Mesodermal cell (in vitro differentiated cells): ENCODE data around the gene NNT.
"Not testable (repeated sequence)": the region's sequence is repeated elsewhere in the genome, so short reads cannot be mapped to it uniquely, and the experiment has no call there.

Source experiments
- H3K27ac ChIP-seq: 2 replicates; pipeline ENCODE4 v1.7.0; 2013; ENCODE audit warnings: mild to moderate bottlenecking, low read depth, low read length, moderate library complexity; ENCODE audit not compliant: severe bottlenecking
- H3K36me3 ChIP-seq: 2 replicates; pipeline ENCODE4 v1.7.1; 2013; ENCODE audit warnings: mild to moderate bottlenecking, low read length, moderate library complexity; ENCODE audit not compliant: control insufficient read depth, insufficient read depth
- H3K4me1 ChIP-seq: one replicate; pipeline ENCODE4 v1.7.1; 2013; ENCODE audit warnings: mild to moderate bottlenecking, low read length; ENCODE audit not compliant: insufficient read depth, control insufficient read depth, poor library complexity, severe bottlenecking
- H3K4me3 ChIP-seq: 2 replicates; pipeline ENCODE4 v1.7.0; 2013; ENCODE audit warnings: low read length, control low read depth, mild to moderate bottlenecking; ENCODE audit not compliant: insufficient read depth, poor library complexity, severe bottlenecking; ENCODE audit errors: extremely low read depth
- H3K9me3 ChIP-seq: 2 replicates; pipeline ENCODE4 v1.7.1; 2013; ENCODE audit warnings: mild to moderate bottlenecking, low read length, moderate library complexity; ENCODE audit not compliant: control insufficient read depth
- WGBS, 2 experiments: methylation state at CpG; one replicate each; pipeline ENCODE4 v1.1.5; 2013; ENCODE audit warnings: missing lambda C conversion rate in 2 of 2; ENCODE audit not compliant: insufficient coverage in 2 of 2; 5-methylcytosine and 5-hydroxymethylcytosine counted together

The NNT gene

GRCh38 chr5:43583724-43584123 lies 19.3 kb upstream of the NNT start:
- no peak overlapping the region for H3K4me3 ChIP-seq
- H3K36me3 ChIP-seq = no peaks in the 10 kb centered on the region
- no peaks in the 10 kb centered on the region for H3K9me3 ChIP-seq
- H3K27ac ChIP-seq = no peak overlapping the region
- no peaks in the 10 kb centered on the region for H3K4me1 ChIP-seq

GRCh38 chr5:43584166-43584699 lies 18.7 kb upstream of the NNT start:
- Histone ChIP-seq H3K27ac (no peak overlapping the region), H3K9me3 (no peaks in the 10 kb centered on the region), H3K4me1 (no peaks in the 10 kb centered on the region), H3K4me3 (no peak overlapping the region), H3K36me3 (no peaks in the 10 kb centered on the region)
- no CpG with 5 or more reads among the region's 1 CpG for WGBS, 2 experiments

- Histone ChIP-seq H3K4me1 (no peaks in the 10 kb centered on the region), H3K9me3 (no peaks in the 10 kb centered on the region), H3K36me3 (no peaks in the 10 kb centered on the region), H3K27ac (no peak overlapping the region), H3K4me3 (no peak overlapping the region)
- no CpG with 5 or more reads among the region's 1 CpG for WGBS, 2 experiments
These were observed 14.1 kb upstream of the NNT start for GRCh38 chr5:43588842-43589241.

GRCh38 chr5:43589310-43589709 lies 13.7 kb upstream of the NNT start:
- WGBS, 2 experiments = 100% methylated on average over 1 of the region's 1 CpG
- Histone ChIP-seq H3K9me3 (no peaks in the 10 kb centered on the region), H3K36me3 (no peaks in the 10 kb centered on the region), H3K4me1 (no peaks in the 10 kb centered on the region), H3K4me3 (no peak overlapping the region), H3K27ac (no peak overlapping the region)

GRCh38 chr5:43590700-43591099 lies 12.3 kb upstream of the NNT start:
- H3K27ac ChIP-seq = no peak overlapping the region
- no peaks in the 10 kb centered on the region for H3K9me3 ChIP-seq
- H3K36me3 ChIP-seq = no peaks in the 10 kb centered on the region
- no peaks in the 10 kb centered on the region for H3K4me1 ChIP-seq
- H3K4me3 ChIP-seq = no peak overlapping the region

- H3K4me3 ChIP-seq = no peak overlapping the region
These were observed 10.6 kb upstream of the NNT start for GRCh38 chr5:43592363-43592762.

DNA sequence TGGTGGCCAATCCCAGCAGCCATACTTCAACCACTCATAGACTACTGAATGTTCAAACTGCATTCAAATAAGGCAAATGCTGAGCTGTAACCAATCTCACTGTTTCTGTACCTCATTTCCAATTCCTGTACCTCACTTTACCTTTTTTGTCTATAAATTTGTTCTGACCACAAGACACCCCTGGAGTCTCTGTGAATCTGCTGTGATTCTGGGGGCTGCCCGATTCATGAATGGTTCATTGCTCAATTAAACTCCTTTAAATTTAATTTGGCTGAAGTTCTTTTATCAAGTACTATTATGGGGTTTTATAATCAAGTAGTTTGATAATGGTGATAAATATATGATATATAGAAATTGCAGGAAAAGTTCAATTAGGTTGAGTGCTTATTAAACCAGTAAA lies 4.1 kb upstream of the NNT start:
- not testable (repeated sequence) for H3K4me1 ChIP-seq, H3K9me3 ChIP-seq, H3K36me3 ChIP-seq, H3K4me3 ChIP-seq, H3K27ac ChIP-seq
- no CpG with 5 or more reads among the region's 1 CpG for WGBS, 2 experiments

More at GRCh38 chr5:43592363-43592762, 10.6 kb upstream of the NNT start:
- Histone ChIP-seq H3K9me3 (no peaks in the 10 kb centered on the region), H3K36me3 (no peaks in the 10 kb centered on the region), H3K27ac (no peak overlapping the region), H3K4me1 (no peaks in the 10 kb centered on the region)

DNA sequence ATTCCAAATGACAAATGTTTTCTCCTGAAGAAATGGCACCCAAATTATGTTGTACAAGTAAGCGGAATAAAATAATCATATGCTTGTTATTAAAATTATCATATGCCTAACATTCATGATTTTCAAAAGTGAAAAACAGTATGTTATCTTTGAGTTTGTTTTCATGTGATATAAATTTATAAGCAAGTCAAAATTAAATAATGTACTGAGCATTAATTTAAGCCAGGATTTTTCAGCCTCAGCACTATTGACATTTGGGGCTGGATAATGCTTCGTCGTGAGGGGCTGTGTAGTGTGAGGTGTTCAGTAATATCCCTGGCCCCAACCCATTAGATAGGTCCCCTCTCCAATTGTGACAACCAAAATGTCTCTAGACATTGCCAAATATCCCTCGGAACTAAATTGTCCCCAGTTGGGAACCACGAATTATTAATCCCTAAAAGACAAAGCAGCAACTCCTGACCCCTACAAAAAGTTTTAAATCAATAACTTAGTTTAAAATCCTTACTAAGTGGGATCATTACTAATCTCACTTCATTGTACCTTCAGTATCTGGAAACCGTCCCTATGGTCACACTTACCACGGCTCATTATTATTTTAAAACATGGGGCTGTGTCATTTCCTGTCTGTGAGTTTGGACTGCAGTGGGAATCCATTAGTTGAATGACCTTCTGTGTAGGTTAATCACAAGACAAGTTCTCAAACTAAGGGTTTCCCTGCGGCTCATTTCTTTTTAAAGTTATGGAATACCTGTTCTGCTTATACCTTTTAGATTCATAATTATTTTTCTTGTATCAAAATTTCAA lies 1.3 kb upstream of the NNT start:
- Histone ChIP-seq H3K27ac (peak overlapping the region; percentile 82), H3K36me3 (no peaks in the 10 kb centered on the region), H3K4me3 (peak overlapping the region; percentile 61), H3K4me1 (peaks cover 8% of the 10 kb centered on the region), H3K9me3 (no peaks in the 10 kb centered on the region)
- WGBS, 2 experiments = 71 to 87% methylated on average over 2 of the region's 8 CpGs

DNA sequence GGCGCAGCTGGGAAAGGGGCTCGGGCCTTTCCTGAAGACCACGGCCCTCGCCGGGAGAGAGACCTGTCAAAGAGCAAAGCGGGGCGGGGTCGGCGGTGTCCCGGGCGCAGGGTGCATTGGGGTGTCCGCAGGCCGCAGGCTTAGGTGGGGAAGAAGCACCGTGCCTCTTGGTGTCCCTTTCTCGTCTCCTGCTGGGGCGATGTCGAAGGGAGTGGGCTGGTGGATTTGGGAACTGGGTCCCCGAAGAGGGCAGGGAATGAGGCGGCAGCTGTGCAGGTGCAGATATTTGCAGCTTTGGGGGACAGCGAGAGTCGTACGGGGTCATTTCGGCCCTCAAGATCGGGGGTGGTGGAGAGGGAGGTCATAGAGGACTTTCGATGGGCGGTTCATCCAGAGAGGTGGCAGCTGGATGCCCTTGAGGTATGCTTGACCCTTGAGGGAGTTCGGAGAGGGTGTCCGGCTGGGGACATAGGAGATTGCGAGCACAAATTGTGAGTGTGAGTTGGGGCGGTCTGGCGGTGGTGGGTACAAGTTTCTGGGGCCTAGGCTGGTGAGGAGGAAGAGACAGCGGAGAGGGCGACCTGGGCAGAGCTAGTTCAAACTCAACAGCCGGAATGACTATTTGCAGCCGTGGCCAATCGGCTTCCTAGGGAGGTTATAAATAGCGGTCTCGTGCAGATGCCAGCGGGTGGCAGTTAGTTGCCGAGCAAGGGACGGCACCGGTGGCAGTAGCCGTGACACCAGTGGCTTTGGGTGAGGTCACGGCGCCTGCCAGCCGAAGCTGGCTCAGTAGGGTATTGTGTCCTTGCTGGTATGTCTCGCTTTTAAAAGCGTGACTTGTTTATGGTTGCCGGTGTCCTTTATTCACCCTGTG lies 601 bp downstream of the NNT start:
- H3K4me1 ChIP-seq = peaks cover 8% of the 10 kb centered on the region
- 9 to 10% methylated on average over 40 to 43 of the region's 49 CpGs for WGBS, 2 experiments
- H3K27ac ChIP-seq = no peak overlapping the region
- no peaks in the 10 kb centered on the region for H3K9me3 ChIP-seq
- no peaks in the 10 kb centered on the region for H3K36me3 ChIP-seq
- H3K4me3 ChIP-seq = peak overlapping the region; percentile 61

DNA sequence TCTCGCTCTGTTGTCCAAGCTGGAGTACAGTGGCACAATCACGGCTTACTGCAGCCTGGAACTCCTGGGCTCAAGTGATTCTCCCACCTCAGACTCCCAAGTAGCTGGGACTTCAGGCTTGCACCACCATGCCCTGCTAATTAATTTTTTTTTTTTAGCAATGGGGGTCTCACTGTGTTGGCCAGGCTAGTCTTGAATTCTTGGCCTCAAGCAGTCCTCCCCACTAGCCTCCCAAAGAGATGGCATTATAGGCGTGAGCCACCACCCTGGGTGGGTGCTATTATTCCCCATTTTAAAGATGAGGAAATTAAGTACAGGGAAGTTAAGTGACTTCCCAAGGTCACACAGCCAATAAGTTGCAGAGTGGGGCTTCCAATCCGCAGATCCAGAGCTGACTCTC lies 1.7 kb downstream of the NNT start:
- Histone ChIP-seq H3K36me3 (peaks cover 8% of the 10 kb centered on the region), H3K4me3 (no peak overlapping the region), H3K4me1 (peaks cover 8% of the 10 kb centered on the region), H3K9me3 (no peaks in the 10 kb centered on the region), H3K27ac (no peak overlapping the region)
- 90 to 100% methylated on average over 2 to 3 of the region's 4 CpGs for WGBS, 2 experiments

DNA sequence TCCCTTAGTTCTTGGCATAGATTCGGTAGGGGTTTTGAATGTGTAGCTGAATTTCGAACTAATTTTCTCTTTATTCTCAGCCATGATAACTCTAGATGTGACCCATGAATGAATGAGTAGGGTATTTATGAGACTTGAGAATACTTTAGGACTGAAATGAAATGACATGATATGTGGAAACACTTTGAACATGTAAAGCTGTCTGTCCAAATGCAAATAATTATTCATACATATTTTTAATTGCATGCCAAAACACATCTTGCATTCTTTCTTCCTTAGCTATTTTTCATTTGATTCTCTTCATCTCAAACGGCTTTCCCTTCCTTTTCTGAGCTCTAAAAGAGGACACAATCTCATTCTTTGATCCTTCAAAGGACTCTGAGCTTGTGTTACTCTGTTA lies 3.4 kb downstream of the NNT start:
- Histone ChIP-seq H3K4me1 (peaks cover 8% of the 10 kb centered on the region), H3K4me3 (no peak overlapping the region), H3K9me3 (no peaks in the 10 kb centered on the region), H3K36me3 (peaks cover 19% of the 10 kb centered on the region), H3K27ac (no peak overlapping the region)
- 86 to 88% methylated on average over 1 to 3 of the region's 3 CpGs for WGBS, 2 experiments
